ENCODE measurements around the gene DDHD1.

DNA sequence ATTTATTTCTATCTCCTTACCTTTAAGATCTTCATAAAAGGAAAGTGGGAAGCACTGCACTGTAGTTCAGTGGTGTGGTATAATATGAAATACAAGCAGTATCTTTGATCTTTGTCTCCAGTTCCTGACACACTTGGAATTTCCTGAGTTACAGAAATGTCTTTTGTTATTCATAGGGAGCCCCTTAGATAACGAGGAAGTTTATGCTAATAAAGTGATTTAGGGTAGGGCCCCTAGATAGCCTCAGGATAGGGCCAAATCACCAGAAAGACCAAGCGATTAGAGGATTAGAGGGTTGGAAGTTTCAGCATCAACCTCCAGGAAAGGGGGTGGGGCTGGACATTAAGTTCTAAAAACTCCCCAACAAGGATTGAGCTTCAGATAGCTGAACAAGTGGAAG, 29.9 kb upstream of the DDHD1 start:
- TF ChIP-seq POLR2A (IDR thresholded peaks at IDR 0.05; ENCODE audit: low read depth, low read length) (no peak), POLR2AphosphoS5 (IDR thresholded peaks at IDR 0.05; ENCODE audit: low read depth, low read length) (no peak)

All from GM12891 (cell line).